ENCODE results near the gene SLCO3A1.

The SLCO3A1 gene

GRCh38 chr15:92014281-92015030 is 160.9 kb downstream of the SLCO3A1 start:
- no peak overlapping the region for H3K4me3 ChIP-seq (ENCODE audit: low read depth, low read length)
- no peak for DNase-seq (ENCODE audit: low read depth)

- no peak for DNase-seq (ENCODE audit: low read depth)
- no peak overlapping the region for H3K4me3 ChIP-seq (ENCODE audit: low read depth, low read length)
Observed at GRCh38 chr15:92017882-92018534, 164.5 kb downstream of the SLCO3A1 start.

GRCh38 chr15:92018535-92019239 is 165.2 kb downstream of the SLCO3A1 start:
- H3K4me3 ChIP-seq (ENCODE audit: low read depth, low read length) = no peak overlapping the region

GRCh38 chr15:92019706-92020105 is 166.2 kb downstream of the SLCO3A1 start:
- DNase-seq (ENCODE audit: low read depth) = no peak
- no peak overlapping the region for H3K4me3 ChIP-seq (ENCODE audit: low read depth, low read length)

More at GRCh38 chr15:92018535-92019239, 165.2 kb downstream of the SLCO3A1 start:
- no peak for DNase-seq (ENCODE audit: low read depth)

GRCh38 chr15:92020207-92020606 is 166.7 kb downstream of the SLCO3A1 start:
- no peak overlapping the region for H3K4me3 ChIP-seq (ENCODE audit: low read depth, low read length)
- DNase-seq (ENCODE audit: low read depth) = no peak

GRCh38 chr15:92020804-92021203 is 167.3 kb downstream of the SLCO3A1 start:
- H3K4me3 ChIP-seq (ENCODE audit: low read depth, low read length) = no peak overlapping the region
- DNase-seq (ENCODE audit: low read depth) = no peak

- no peak overlapping the region for H3K4me3 ChIP-seq (ENCODE audit: low read depth, low read length)
- DNase-seq (ENCODE audit: low read depth) = no peak
Observed at GRCh38 chr15:92021792-92022191, 168.3 kb downstream of the SLCO3A1 start.

- H3K4me3 ChIP-seq (ENCODE audit: low read depth, low read length) = no peak overlapping the region
- DNase-seq (ENCODE audit: low read depth) = no peak
Observed at GRCh38 chr15:92023965-92024364, 170.5 kb downstream of the SLCO3A1 start.

GRCh38 chr15:92025706-92026270 is 172.3 kb downstream of the SLCO3A1 start:
- no peak overlapping the region for H3K4me3 ChIP-seq (ENCODE audit: low read depth, low read length)
- DNase-seq (ENCODE audit: low read depth) = no peak

- no peak overlapping the region for H3K4me3 ChIP-seq (ENCODE audit: low read depth, low read length)
- DNase-seq (ENCODE audit: low read depth) = no peak
Observed at GRCh38 chr15:92028389-92028724, 174.8 kb downstream of the SLCO3A1 start.

GRCh38 chr15:92029767-92030166 is 176.3 kb downstream of the SLCO3A1 start:
- DNase-seq (ENCODE audit: low read depth) = no peak
- H3K4me3 ChIP-seq (ENCODE audit: low read depth, low read length) = no peak overlapping the region

- H3K4me3 ChIP-seq (ENCODE audit: low read depth, low read length) = no peak overlapping the region
- no peak for DNase-seq (ENCODE audit: low read depth)
Observed at GRCh38 chr15:92033314-92033713, 179.8 kb downstream of the SLCO3A1 start.

- H3K4me3 ChIP-seq (ENCODE audit: low read depth, low read length) = no peak overlapping the region
- DNase-seq (ENCODE audit: low read depth) = no peak
Observed at GRCh38 chr15:92033723-92034122, 180.2 kb downstream of the SLCO3A1 start.

GRCh38 chr15:92034227-92034626 is 180.7 kb downstream of the SLCO3A1 start:
- no peak overlapping the region for H3K4me3 ChIP-seq (ENCODE audit: low read depth, low read length)
- DNase-seq (ENCODE audit: low read depth) = no peak

GRCh38 chr15:92035551-92035950 is 182.0 kb downstream of the SLCO3A1 start:
- no peak for DNase-seq (ENCODE audit: low read depth)
- H3K4me3 ChIP-seq (ENCODE audit: low read depth, low read length) = no peak overlapping the region

- DNase-seq (ENCODE audit: low read depth) = no peak
- no peak overlapping the region for H3K4me3 ChIP-seq (ENCODE audit: low read depth, low read length)
Observed at GRCh38 chr15:92035961-92036360, 182.5 kb downstream of the SLCO3A1 start.

- no peak overlapping the region for H3K4me3 ChIP-seq (ENCODE audit: low read depth, low read length)
- DNase-seq (ENCODE audit: low read depth) = no peak
Observed at GRCh38 chr15:92037491-92037890, 184.0 kb downstream of the SLCO3A1 start.

GRCh38 chr15:92040350-92040749 is 186.8 kb downstream of the SLCO3A1 start:
- H3K4me3 ChIP-seq (ENCODE audit: low read depth, low read length) = no peak overlapping the region

GRCh38 chr15:92041371-92041770 is 187.9 kb downstream of the SLCO3A1 start:
- H3K4me3 ChIP-seq (ENCODE audit: low read depth, low read length) = no peak overlapping the region
- no peak for DNase-seq (ENCODE audit: low read depth)

More at GRCh38 chr15:92040350-92040749, 186.8 kb downstream of the SLCO3A1 start:
- no peak for DNase-seq (ENCODE audit: low read depth)

GRCh38 chr15:92043283-92043682 is 189.8 kb downstream of the SLCO3A1 start:
- no peak overlapping the region for H3K4me3 ChIP-seq (ENCODE audit: low read depth, low read length)
- DNase-seq (ENCODE audit: low read depth) = no peak

Data from skeletal muscle cell (primary cell).